Mesenchymal stem cell (in vitro differentiated cells and primary cell): Measurements from ENCODE around the gene GRIN1.

ENCODE experiments used
- DNase-seq: peaks from one replicate; pipeline ENCODE4 v3.0.0-alpha.2; 2013
- H2AFZ ChIP-seq: one replicate; pipeline ENCODE4 v1.6.1; 2013; ENCODE audit warnings: low read depth, mild to moderate bottlenecking, control low read depth, inconsistent platforms, low read length, moderate library complexity
- H2AK5ac ChIP-seq: 2 replicates; pipeline ENCODE4 v1.6.1; 2013; ENCODE audit warnings: low read length, moderate library complexity, mild to moderate bottlenecking, inconsistent platforms; ENCODE audit not compliant: severe bottlenecking
- H2BK120ac ChIP-seq: one replicate; pipeline ENCODE4 v1.6.1; 2013; ENCODE audit warnings: low read depth, mild to moderate bottlenecking, inconsistent platforms, low read length, moderate library complexity
- H2BK12ac ChIP-seq, 2 experiments: one replicate each; pipeline ENCODE4 v1.6.1; 2013; ENCODE audit warnings: inconsistent platforms in 2 of 2, low read length in 2 of 2, mild to moderate bottlenecking in 2 of 2, moderate library complexity in 2 of 2, control low read depth in 1 of 2
- H2BK15ac ChIP-seq: one replicate; pipeline ENCODE4 v1.6.1; 2013; ENCODE audit warnings: mild to moderate bottlenecking, low read depth, inconsistent platforms; ENCODE audit not compliant: poor library complexity, severe bottlenecking
- H2BK5ac ChIP-seq: 2 replicates; pipeline ENCODE4 v1.6.1; 2013; ENCODE audit warnings: low read depth, mild to moderate bottlenecking, low read length, control low read depth, inconsistent platforms; ENCODE audit not compliant: poor library complexity, severe bottlenecking
- H3K14ac ChIP-seq, 2 experiments: one replicate each; pipeline ENCODE4 v1.6.1; 2013; ENCODE audit warnings: inconsistent platforms in 2 of 2, low read length in 2 of 2, control low read depth in 1 of 2, mild to moderate bottlenecking in 1 of 2, moderate library complexity in 1 of 2
- H3K18ac ChIP-seq, 2 experiments: one replicate each; pipeline ENCODE4 v1.6.1; 2013; ENCODE audit warnings: inconsistent platforms in 2 of 2, low read length in 2 of 2, control low read depth in 1 of 2, low read depth in 1 of 2, mild to moderate bottlenecking in 1 of 2
- H3K23ac ChIP-seq, 2 experiments: one replicate each; pipeline ENCODE4 v1.6.1; 2013; ENCODE audit warnings: inconsistent platforms in 2 of 2, low read length in 2 of 2, mild to moderate bottlenecking in 2 of 2, moderate library complexity in 2 of 2, control low read depth in 1 of 2
- H3K27ac ChIP-seq: 2 replicates; pipeline ENCODE4 v1.5.1; 2013; ENCODE audit warnings: mild to moderate bottlenecking, moderate library complexity, low read length, control low read depth, inconsistent platforms; ENCODE audit not compliant: poor library complexity, severe bottlenecking
- H3K27me3 ChIP-seq, 2 experiments: 2 replicates each; pipeline versions ENCODE4 v1.6.1 to v1.7.0; 2013; ENCODE audit warnings: low read length in 2 of 2, mild to moderate bottlenecking in 2 of 2, moderate library complexity in 2 of 2, control low read depth in 1 of 2, inconsistent platforms in 1 of 2; ENCODE audit not compliant: control insufficient read depth in 1 of 2, insufficient read depth in 1 of 2
- H3K36me3 ChIP-seq, 2 experiments: 2 replicates each; pipeline versions ENCODE4 v1.6.1 to v1.7.0; 2013; ENCODE audit warnings: low read length in 2 of 2, control low read depth in 1 of 2, inconsistent platforms in 1 of 2, low read depth in 1 of 2, mild to moderate bottlenecking in 1 of 2; ENCODE audit not compliant: insufficient read depth in 2 of 2, control insufficient read depth in 1 of 2
- H3K4ac ChIP-seq, 2 experiments: one replicate each; pipeline ENCODE4 v1.6.1; 2013; ENCODE audit warnings: inconsistent platforms in 2 of 2, low read length in 2 of 2, mild to moderate bottlenecking in 2 of 2, moderate library complexity in 2 of 2, control low read depth in 1 of 2, low read depth in 1 of 2
- H3K4me1 ChIP-seq: 2 replicates; pipeline ENCODE4 v1.6.1; 2013; ENCODE audit warnings: low read depth, low read length, control low read depth; ENCODE audit not compliant: control insufficient read depth, insufficient read depth
- H3K4me2 ChIP-seq: 2 replicates; pipeline ENCODE4 v1.6.1; 2013; ENCODE audit warnings: low read length, mild to moderate bottlenecking, inconsistent platforms; ENCODE audit not compliant: poor library complexity, severe bottlenecking
- H3K4me3 ChIP-seq, 2 experiments: 2 replicates each; pipeline versions ENCODE4 v1.5.1 to v1.7.0; 2013; ENCODE audit warnings: low read length in 2 of 2, mild to moderate bottlenecking in 2 of 2, control low read depth in 1 of 2, low read depth in 1 of 2; ENCODE audit not compliant: insufficient read depth in 1 of 2
- H3K79me1 ChIP-seq: replicated peaks from 2 replicates; pipeline ENCODE4 v1.6.1; 2013; ENCODE audit warnings: mild to moderate bottlenecking, control low read depth, low read length, inconsistent platforms; ENCODE audit not compliant: poor library complexity, severe bottlenecking
- H3K9ac ChIP-seq: 2 replicates; pipeline ENCODE4 v1.7.0; 2013; ENCODE audit warnings: mild to moderate bottlenecking, low read length, moderate library complexity
- H3K9me3 ChIP-seq: 2 replicates; pipeline ENCODE4 v1.7.0; 2013; ENCODE audit warnings: mild to moderate bottlenecking, low read length; ENCODE audit not compliant: control insufficient read depth
- H4K8ac ChIP-seq: one replicate; pipeline ENCODE4 v1.6.1; 2013; ENCODE audit warnings: inconsistent platforms, mild to moderate bottlenecking, low read length, moderate library complexity
- H4K91ac ChIP-seq: one replicate; pipeline ENCODE4 v1.6.1; 2013; ENCODE audit warnings: mild to moderate bottlenecking, low read length, inconsistent platforms
- WGBS: methylation state at CpG from one replicate; pipeline ENCODE4 v1.1.7; 2013; ENCODE audit warnings: mixed read lengths; 5-methylcytosine and 5-hydroxymethylcytosine counted together

Gene GRIN1

DNA sequence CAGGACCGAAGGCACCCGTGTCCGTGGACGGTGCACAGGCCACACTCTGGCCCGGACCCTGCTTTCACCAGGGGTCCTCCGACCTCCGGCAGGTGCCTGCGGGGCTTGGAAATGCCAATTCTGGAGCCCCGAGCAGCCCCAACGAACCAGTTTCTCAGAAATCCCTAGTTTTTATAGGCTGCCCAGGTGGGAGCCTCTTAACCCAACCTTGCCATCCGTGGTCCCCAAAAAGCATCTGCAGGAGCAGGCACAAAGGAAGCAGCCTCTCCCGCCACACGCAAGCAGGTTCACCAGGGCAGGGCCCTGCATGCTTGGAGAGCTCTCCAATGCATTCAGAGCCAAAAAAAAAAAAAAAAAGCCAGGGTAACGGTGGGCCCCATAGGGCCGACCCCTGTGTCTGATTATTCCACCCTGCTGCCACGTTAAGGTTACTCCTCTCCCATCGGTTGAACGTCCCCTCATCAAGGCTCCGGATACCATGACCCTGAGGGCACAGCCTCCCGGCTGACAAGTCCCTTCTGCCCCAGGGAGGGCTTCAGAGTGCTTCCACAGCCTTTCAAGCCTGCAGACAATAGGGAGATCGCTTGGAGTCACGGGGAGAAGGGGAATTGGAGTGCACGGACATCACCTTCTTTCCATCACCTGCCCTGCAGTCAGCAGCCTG lies 62.4 kb downstream of the GRIN1 start:
- H2BK120ac ChIP-seq: no peak overlapping the region
- H2AFZ ChIP-seq: peak overlapping the region; percentile 91
- H3K9me3 ChIP-seq: no peaks in the 10 kb centered on the region
- peak overlapping the region; percentile 75 to 97 for H3K18ac ChIP-seq
- peaks cover 53% of the 10 kb centered on the region for H3K4me1 ChIP-seq
- peak overlapping the region; percentile 94 for H3K4me2 ChIP-seq
- H3K36me3 ChIP-seq: peaks cover 3 to 5% of the 10 kb centered on the region in 2 experiments
- WGBS: 31% methylated on average over 21 of the region's 23 CpGs
- peak overlapping the region; percentile 87 for H3K9ac ChIP-seq
- H3K14ac ChIP-seq: peak overlapping the region in 1 of 2 experiments; percentile 87
- H3K23ac ChIP-seq: peak overlapping the region in 1 of 2 experiments; percentile 67
- H4K8ac ChIP-seq: peak overlapping the region; percentile 93
- H3K27me3 ChIP-seq: no peaks in the 10 kb centered on the region
- H2AK5ac ChIP-seq: no peak overlapping the region
- no peak for DNase-seq
- H3K4ac ChIP-seq: peak overlapping the region; percentile 3 to 65
- no peak overlapping the region for H2BK15ac ChIP-seq
- H3K4me3 ChIP-seq: peak overlapping the region; percentile 74 to 88
- peaks cover 32% of the 10 kb centered on the region for H3K79me1 ChIP-seq
- peak overlapping the region; percentile 40 for H4K91ac ChIP-seq
- no peak overlapping the region for H2BK5ac ChIP-seq
- H3K27ac ChIP-seq: no peak overlapping the region
- no peak overlapping the region for H2BK12ac ChIP-seq

GRCh38 chr9:137202966-137203365 lies 64.0 kb downstream of the GRIN1 start:
- H2AK5ac ChIP-seq: no peak overlapping the region
- peaks cover 48% of the 10 kb centered on the region for H3K4me1 ChIP-seq
- no peak overlapping the region for H3K9ac ChIP-seq
- H3K9me3 ChIP-seq: no peaks in the 10 kb centered on the region
- no peak overlapping the region for H2BK120ac ChIP-seq
- no peak overlapping the region for H3K27ac ChIP-seq
- H3K4me2 ChIP-seq: no peak overlapping the region
- peaks cover 32% of the 10 kb centered on the region for H3K79me1 ChIP-seq
- no peak overlapping the region for H3K4ac ChIP-seq
- H3K18ac ChIP-seq: no peak overlapping the region
- H2BK12ac ChIP-seq: no peak overlapping the region
- H3K23ac ChIP-seq: no peak overlapping the region
- no peak for DNase-seq
- no peak overlapping the region for H3K4me3 ChIP-seq
- H4K8ac ChIP-seq: no peak overlapping the region
- H2BK5ac ChIP-seq: no peak overlapping the region
- H3K36me3 ChIP-seq: peaks cover 12 to 14% of the 10 kb centered on the region in 2 experiments
- no peak overlapping the region for H2AFZ ChIP-seq
- H4K91ac ChIP-seq: no peak overlapping the region
- H3K14ac ChIP-seq: no peak overlapping the region
- WGBS: 88% methylated on average over 8 of the region's 8 CpGs
- no peaks in the 10 kb centered on the region for H3K27me3 ChIP-seq
- H2BK15ac ChIP-seq: no peak overlapping the region

DNA sequence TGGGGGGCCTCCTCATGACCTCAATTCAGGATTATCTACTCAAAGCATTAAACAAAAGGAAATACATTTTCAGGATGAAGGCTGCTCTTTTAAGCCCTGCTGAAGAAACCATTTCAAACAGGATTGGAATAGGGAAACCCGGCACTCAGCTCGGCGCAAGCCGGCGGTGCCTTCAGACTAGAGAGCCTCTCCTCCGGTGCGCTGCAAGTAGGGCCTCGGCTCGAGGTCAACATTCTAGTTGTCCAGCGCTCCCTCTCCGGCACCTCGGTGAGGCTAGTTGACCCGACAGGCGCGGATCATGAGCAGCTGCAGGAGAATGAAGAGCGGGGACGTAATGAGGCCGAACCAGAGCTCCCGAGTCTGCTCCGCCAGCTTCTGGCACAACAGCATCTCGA lies 65.8 kb downstream of the GRIN1 start:
- Histone ChIP-seq H4K91ac (no peak overlapping the region), H3K27ac (peak overlapping the region; percentile 24), H3K27me3 (no peaks in the 10 kb centered on the region), H3K4me3 (peak overlapping the region; percentile 89 to 96), H4K8ac (peak overlapping the region; percentile 98), H3K4me1 (peaks cover 32% of the 10 kb centered on the region), H3K79me1 (peaks cover 33% of the 10 kb centered on the region), H2BK120ac (no peak overlapping the region), H3K14ac (peak overlapping the region in 1 of 2 experiments; percentile 30), H3K23ac (peak overlapping the region in 1 of 2 experiments; percentile 91), H2AK5ac (no peak overlapping the region), H3K36me3 (peaks cover 19 to 23% of the 10 kb centered on the region in 2 experiments), H3K9ac (peak overlapping the region; percentile 98), H2AFZ (no peak overlapping the region), H3K18ac (no peak overlapping the region), H3K4me2 (peak overlapping the region; percentile 97), H2BK5ac (no peak overlapping the region), H3K9me3 (no peaks in the 10 kb centered on the region), H2BK15ac (no peak overlapping the region), H2BK12ac (peak overlapping the region in 1 of 2 experiments; percentile 19), H3K4ac (peak overlapping the region in 1 of 2 experiments; percentile 29)
- WGBS: 44% methylated on average over 21 of the region's 21 CpGs
- DNase-seq: no peak

DNA sequence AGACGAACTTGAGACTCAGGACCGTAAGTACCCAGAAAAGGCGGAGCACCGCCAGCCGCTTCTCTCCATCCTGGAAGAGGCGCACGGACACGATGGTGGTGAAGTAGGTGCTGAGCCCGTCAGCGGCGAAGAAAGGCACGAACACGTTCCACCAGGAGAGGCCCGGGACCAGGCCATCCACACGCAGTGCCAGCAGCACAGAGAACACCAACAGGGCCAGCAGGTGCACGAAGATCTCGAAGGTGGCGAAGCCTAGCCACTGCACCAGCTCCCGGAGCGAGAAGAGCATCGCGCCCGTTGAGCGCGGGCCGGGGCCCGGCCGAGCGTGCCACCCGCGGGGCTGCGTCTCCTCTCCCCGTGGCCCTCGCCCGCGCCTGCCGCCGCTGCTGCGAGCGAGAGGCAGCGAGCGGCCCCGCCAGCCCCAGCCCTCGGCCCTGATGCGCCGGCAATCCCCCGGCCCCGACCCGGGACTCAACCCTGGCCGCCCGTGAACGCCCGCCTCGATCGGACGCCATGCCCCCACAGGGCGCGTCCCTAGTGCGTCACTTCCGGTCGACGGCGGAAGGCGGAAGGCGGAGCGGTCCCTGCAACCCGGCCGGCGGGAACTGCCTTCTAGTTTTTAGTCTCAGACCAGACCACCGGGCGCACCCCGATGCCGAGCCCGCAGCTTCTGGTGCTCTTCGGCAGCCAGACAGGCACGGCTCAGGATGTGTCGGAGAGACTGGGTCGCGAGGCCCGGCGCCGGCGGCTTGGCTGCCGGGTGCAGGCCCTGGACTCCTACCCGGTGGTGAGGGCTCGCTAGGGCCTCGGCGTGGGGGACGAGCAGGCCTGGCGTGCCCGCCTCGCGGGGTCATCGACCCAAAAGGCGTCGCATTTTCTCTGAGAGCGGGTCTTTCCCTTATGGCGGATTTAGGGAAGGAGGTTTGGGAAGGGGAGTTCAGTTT lies 66.4 kb downstream of the GRIN1 start, which contains the start of the genes NDOR1 and TMEM203:
TSS of gene NDOR1 (plus strand) at position 575 of the 944 bp plus-strand sequence. CDS start at position 653, 78 bp downstream.
TSS of gene TMEM203 (minus strand) at position 523 of the 944 bp plus-strand sequence. CDS start at position 289, 234 bp downstream.
- peak within 1 kb of the TSS; percentile 24 for H3K27ac ChIP-seq
- H3K36me3 ChIP-seq: peaks cover 19 to 29% of the 10 kb centered on the region in 2 experiments
- H3K14ac ChIP-seq: peak within 1 kb of the TSS in 1 of 2 experiments; percentile 30
- peaks cover 33% of the 10 kb centered on the region for H3K79me1 ChIP-seq
- H2AK5ac ChIP-seq: no peak within 1 kb of the TSS
- no peaks in the 10 kb centered on the region for H3K27me3 ChIP-seq
- peak within 1 kb of the TSS; percentile 98 for H3K9ac ChIP-seq
- H2BK5ac ChIP-seq: no peak within 1 kb of the TSS
- peak within 1 kb of the TSS; percentile 89 to 96 for H3K4me3 ChIP-seq
- no peaks in the 10 kb centered on the region for H3K9me3 ChIP-seq
- H3K4ac ChIP-seq: peak within 1 kb of the TSS; percentile 78 to 81
- peak within 1 kb of the TSS; percentile 98 for H4K8ac ChIP-seq
- H3K23ac ChIP-seq: peak within 1 kb of the TSS in 1 of 2 experiments; percentile 91
- H2BK15ac ChIP-seq: no peak within 1 kb of the TSS
- H4K91ac ChIP-seq: peak within 1 kb of the TSS; percentile 86
- peak within 1 kb of the TSS in 1 of 2 experiments; percentile 19 for H2BK12ac ChIP-seq
- H3K4me1 ChIP-seq: peaks cover 31% of the 10 kb centered on the region
- peak within 1 kb of the TSS; percentile 97 for H3K4me2 ChIP-seq
- under 1% methylated on average over 98 of the region's 98 CpGs for WGBS
- peak; percentile 87 for DNase-seq
- H2AFZ ChIP-seq: peak within 1 kb of the TSS; percentile 68
- peak within 1 kb of the TSS; percentile 69 to 82 for H3K18ac ChIP-seq
- peak within 1 kb of the TSS; percentile 71 for H2BK120ac ChIP-seq
